GM23338 (cell line): Measurements from ENCODE around the gene SEC63. TPM values are rescaled to one million over a fixed set of nuclear protein-coding genes. Genes with fewer than 3 reads are reported as not detected.
A peak's percentile ranks its signal among the peaks of the same experiment; 100 is the strongest.

Experiments
- ATAC-seq: fragments of 200-7000 bp; cut with Tn5 transposase; 3 replicates; pipeline ENCODE4 v1.9.1; 2020
- DNase-seq: peaks from one replicate; pipeline ENCODE4 v3.0.0-alpha.2; 2015; ENCODE audit warnings: low spot score
- H2AFZ ChIP-seq: fragments of 200-600 bp; sonication (generic); 2 replicates; pipeline ENCODE4 v1.8.0; 2016; ENCODE audit warnings: antibody characterized with exemption, mild to moderate bottlenecking, moderate library complexity
- H3F3A ChIP-seq: fragments of 200-600 bp; sonication (generic); replicated peaks from 2 replicates; pipeline ENCODE4 v1.8.0; 2017; ENCODE audit warnings: antibody characterized with exemption, mixed run types, low read depth
- H3K27ac ChIP-seq: fragments of 200-600 bp; sonication (generic); 2 replicates; pipeline ENCODE4 v1.6.1; 2016; ENCODE audit warnings: low read depth
- H3K27me3 ChIP-seq: fragments of 200-600 bp; sonication (generic); 2 replicates; pipeline ENCODE4 v1.8.0; 2016; ENCODE audit warnings: mild to moderate bottlenecking, mixed run types, moderate library complexity; ENCODE audit not compliant: insufficient read depth
- H3K36me3 ChIP-seq: fragments of 200-600 bp; sonication (generic); 2 replicates; pipeline ENCODE4 v1.8.0; 2016; ENCODE audit warnings: mild to moderate bottlenecking; ENCODE audit not compliant: insufficient read depth
- H3K4me1 ChIP-seq: fragments of 200-600 bp; sonication (generic); 2 replicates; pipeline ENCODE4 v1.8.0; 2016; ENCODE audit warnings: mild to moderate bottlenecking, moderate library complexity; ENCODE audit not compliant: insufficient read depth
- H3K4me2 ChIP-seq: fragments of 200-600 bp; sonication (generic); 2 replicates; pipeline ENCODE4 v1.7.1; 2017; ENCODE audit warnings: mixed run types
- H3K4me3 ChIP-seq: fragments of 200-600 bp; sonication (generic); 2 replicates; pipeline ENCODE4 v1.6.1; 2016; ENCODE audit warnings: mixed run types
- H3K79me2 ChIP-seq: fragments of 200-600 bp; sonication (generic); replicated peaks from 2 replicates; pipeline ENCODE4 v1.8.0; 2017; ENCODE audit warnings: mild to moderate bottlenecking; ENCODE audit not compliant: insufficient read depth
- H3K9me2 ChIP-seq: fragments of 200-600 bp; sonication (generic); 2 replicates; pipeline ENCODE4 v1.8.0; 2017; ENCODE audit not compliant: insufficient read depth
- H4K20me1 ChIP-seq: fragments of 200-600 bp; sonication (generic); replicated peaks from 2 replicates; pipeline ENCODE4 v1.8.0; 2017; ENCODE audit warnings: mild to moderate bottlenecking; ENCODE audit not compliant: insufficient read depth
- H3K27ac Mint-ChIP-seq: 2 replicates; pipeline ENCODE4 v1.8.0; 2020; ENCODE audit warnings: inconsistent platforms, mild to moderate bottlenecking, moderate library complexity, mixed read lengths
- H3K27me3 Mint-ChIP-seq: 3 replicates; pipeline ENCODE4 v1.8.0; 2022; ENCODE audit warnings: low read depth, mild to moderate bottlenecking, moderate library complexity, mixed read lengths, inconsistent platforms; ENCODE audit not compliant: insufficient read depth, poor library complexity
- H3K36me3 Mint-ChIP-seq: 3 replicates; pipeline ENCODE4 v1.8.0; 2021; ENCODE audit warnings: low read depth, mild to moderate bottlenecking, inconsistent platforms, moderate library complexity, mixed read lengths
- H3K4me1 Mint-ChIP-seq: 3 replicates; pipeline ENCODE4 v1.8.0; 2020; ENCODE audit warnings: mild to moderate bottlenecking, inconsistent platforms, mixed read lengths
- H3K4me3 Mint-ChIP-seq: 3 replicates; pipeline ENCODE4 v1.8.0; 2021; ENCODE audit warnings: moderate library complexity, mild to moderate bottlenecking, inconsistent platforms, mixed read lengths
- H3K9me3 Mint-ChIP-seq: 3 replicates; pipeline ENCODE4 v1.8.0; 2020; ENCODE audit warnings: moderate library complexity, mild to moderate bottlenecking, inconsistent platforms, mixed read lengths
- CREB1 ChIP-seq: fragments of 250-450 bp; sonication (Bioruptor Pico); IDR thresholded peaks from 2 replicates; pipeline ENCODE4 v1.5.0; 2020; ENCODE audit warnings: low read depth, mild to moderate bottlenecking, moderate library complexity
- CTCF ChIP-seq, 2 experiments: fragments of 200-600 bp in 1 of 2; sonication (generic) in 1 of 2; conservative IDR thresholded peaks; 2 replicates each; pipeline versions ENCODE4 v1.5.1 to v1.6.1; 2016 to 2017; ENCODE audit warnings: antibody characterized with exemption in 2 of 2, low read depth in 2 of 2, mild to moderate bottlenecking in 2 of 2, moderate library complexity in 1 of 2
- ETS1 ChIP-seq: IDR thresholded peaks from 2 replicates; pipeline ENCODE4 v1.6.1; 2016; ENCODE audit warnings: antibody characterized with exemption
- EZH2 ChIP-seq: fragments of 200-600 bp; sonication (generic); IDR thresholded peaks from one replicate; pipeline ENCODE4 v1.8.0; 2017; ENCODE audit warnings: antibody characterized with exemption, mild to moderate bottlenecking, low read depth; ENCODE audit not compliant: unreplicated experiment
- EZH2phosphoT487 ChIP-seq: fragments of 200-600 bp; sonication (generic); IDR thresholded peaks from one replicate; pipeline ENCODE4 v1.8.1; 2018; ENCODE audit warnings: antibody characterized with exemption; ENCODE audit not compliant: unreplicated experiment
- JUNB ChIP-seq: IDR thresholded peaks from one replicate; pipeline ENCODE4 v1.6.1; 2016; ENCODE audit warnings: antibody characterized with exemption; ENCODE audit not compliant: unreplicated experiment
- NANOG ChIP-seq: IDR thresholded peaks from 2 replicates; pipeline ENCODE4 v1.6.1; 2016; ENCODE audit warnings: antibody characterized with exemption, borderline replicate concordance
- POLR2AphosphoS5 ChIP-seq: IDR thresholded peaks from 2 replicates; pipeline ENCODE4 v1.6.1; 2016; ENCODE audit warnings: antibody characterized with exemption, low read depth
- REST ChIP-seq: IDR thresholded peaks from one replicate; pipeline ENCODE4 v1.6.1; 2018; ENCODE audit warnings: antibody characterized with exemption; ENCODE audit not compliant: unreplicated experiment
- STAT1 ChIP-seq: IDR thresholded peaks from one replicate; pipeline ENCODE4 v1.6.1; 2016; ENCODE audit warnings: antibody characterized with exemption; ENCODE audit not compliant: unreplicated experiment
- ZNF114 ChIP-seq: fragments of 250-450 bp; sonication (Bioruptor Pico); IDR thresholded peaks from 2 replicates; pipeline ENCODE4 v1.5.0; 2020; ENCODE audit warnings: mild to moderate bottlenecking, moderate library complexity
- ZNF331 ChIP-seq: fragments of 250-450 bp; sonication (Bioruptor Pico); IDR thresholded peaks from 2 replicates; pipeline ENCODE4 v1.5.0; 2020; ENCODE audit warnings: low read depth, mild to moderate bottlenecking, moderate library complexity
- ZNF462 ChIP-seq: fragments of 250-450 bp; sonication (Bioruptor Pico); IDR thresholded peaks from 2 replicates; pipeline ENCODE4 v1.5.0; 2020; ENCODE audit warnings: mild to moderate bottlenecking, moderate library complexity
- polyA plus RNA-seq: library from polyadenylated mRNA; unstranded; fragments of >200 nt; fragmentation: Nextera tagmentation; extraction: Ambion mirVana; gene quantifications from 2 replicates; pipeline ENCODE4 v1.2.1, GENCODE V29; 2016
- total RNA-seq: library from RNA; depleted of rRNA; stranded (reverse); fragments of >200 nt; shearing (Covaris generic); gene quantifications from 2 replicates; pipeline ENCODE4 v1.2.3, GENCODE V29; 2014

SEC63 gene
- total and polyA plus RNA-seq, 2 experiments from 2014 or later: 48.2 to 124 TPM

- H3K4me1 ChIP-seq: peaks cover 14% of the 10 kb centered on the region
- Mint-ChIP-seq H3K9me3 (no peaks in the 10 kb centered on the region; the same call in 2 of the 3 replicates), H3K4me3 (no peak overlapping the region), H3K4me1 (peaks cover 22% of the 10 kb centered on the region), H3K27me3 (peaks cover 4% of the 10 kb centered on the region), H3K36me3 (no peaks in the 10 kb centered on the region), H3K27ac (no peak overlapping the region)
- no peak overlapping the region for H3K27ac ChIP-seq
- H3K27me3 ChIP-seq: no peaks in the 10 kb centered on the region
- TF ChIP-seq CREB1 (CRISPR knock-in tag): no peak
- no peak for TF ChIP-seq POLR2AphosphoS5
- TF ChIP-seq EZH2: no peak
- no peak for TF ChIP-seq ZNF114 (CRISPR knock-in tag)
- no peak for TF ChIP-seq CTCF (conservative IDR thresholded peaks at IDR 0.05; ENCODE audit: low read depth in 2 of 2)
- TF ChIP-seq REST: no peak
- no peak for TF ChIP-seq NANOG
- no peak for TF ChIP-seq ETS1
- no peak for TF ChIP-seq ZNF462
- TF ChIP-seq JUNB: no peak
- no peak for TF ChIP-seq EZH2phosphoT487
- no peak for TF ChIP-seq ZNF331 (CRISPR knock-in tag)
- no peak for TF ChIP-seq STAT1
- peak; percentile 37 for DNase-seq
- no peak for ATAC-seq
- no peaks in the 10 kb centered on the region for H3K36me3 ChIP-seq
- H2AFZ ChIP-seq: 0 out of 2 replicates have a peak overlapping the region, but pooled peaks have one; percentile 10
- H3K4me3 ChIP-seq: no peak overlapping the region
- no peak overlapping the region for H3K4me2 ChIP-seq
- no peaks in the 10 kb centered on the region for H3K9me2 ChIP-seq
- H4K20me1 ChIP-seq: no peaks in the 10 kb centered on the region
- H3F3A ChIP-seq: no peaks in the 10 kb centered on the region
- no peaks in the 10 kb centered on the region for H3K79me2 ChIP-seq
These were observed 14.5 kb upstream of the SEC63 start for GRCh38 chr6:107972413-107973096.
